MM.1S (cell line): ENCODE results near the gene IMP3.
"Not testable (repeated sequence)": the region's sequence is repeated elsewhere in the genome, so short reads cannot be mapped to it uniquely, and the experiment has no call there.

Experiments used
- EZH2 ChIP-seq: fragments of 300-600 bp; sonication (generic); optimal IDR thresholded peaks from 2 replicates; pipeline ENCODE3; 2017; ENCODE audit warnings: low read depth, mild to moderate bottlenecking, antibody characterized with exemption, low read length, mixed read lengths
- EZH2phosphoT487 ChIP-seq: fragments of 300-600 bp; sonication (generic); IDR thresholded peaks from 2 replicates; pipeline ENCODE4 v1.6.1; 2018; ENCODE audit warnings: antibody characterized with exemption, low read length
- TF ChIP-seq, protein P1 (sequence below): fragments of 300-600 bp; sonication (generic); IDR thresholded peaks from 2 replicates; pipeline ENCODE4 v1.5.1; 2016; ENCODE audit warnings: antibody characterized with exemption, low read length, mixed read lengths

DNA sequence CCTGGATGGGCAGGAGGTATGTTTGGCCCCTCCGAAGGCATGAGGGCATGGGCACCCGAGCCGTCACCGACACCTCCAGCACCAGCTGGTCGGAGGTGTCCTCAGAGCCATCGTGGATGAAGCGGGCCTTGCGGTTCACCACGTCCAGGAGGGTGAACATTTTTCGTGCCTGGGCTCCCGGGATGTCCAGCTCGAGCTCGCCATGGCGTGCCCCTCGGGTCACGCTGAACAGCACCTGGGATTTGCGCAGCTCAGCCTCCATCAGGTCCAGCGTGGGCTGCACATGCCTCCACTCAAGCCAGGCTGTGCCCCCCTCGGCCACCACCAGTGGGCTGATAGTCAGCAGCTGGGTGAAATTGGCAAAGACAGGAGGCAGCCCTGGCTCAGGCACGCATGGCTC lies 49.4 kb upstream of the IMP3 start:
- TF ChIP-seq, protein P1, sequence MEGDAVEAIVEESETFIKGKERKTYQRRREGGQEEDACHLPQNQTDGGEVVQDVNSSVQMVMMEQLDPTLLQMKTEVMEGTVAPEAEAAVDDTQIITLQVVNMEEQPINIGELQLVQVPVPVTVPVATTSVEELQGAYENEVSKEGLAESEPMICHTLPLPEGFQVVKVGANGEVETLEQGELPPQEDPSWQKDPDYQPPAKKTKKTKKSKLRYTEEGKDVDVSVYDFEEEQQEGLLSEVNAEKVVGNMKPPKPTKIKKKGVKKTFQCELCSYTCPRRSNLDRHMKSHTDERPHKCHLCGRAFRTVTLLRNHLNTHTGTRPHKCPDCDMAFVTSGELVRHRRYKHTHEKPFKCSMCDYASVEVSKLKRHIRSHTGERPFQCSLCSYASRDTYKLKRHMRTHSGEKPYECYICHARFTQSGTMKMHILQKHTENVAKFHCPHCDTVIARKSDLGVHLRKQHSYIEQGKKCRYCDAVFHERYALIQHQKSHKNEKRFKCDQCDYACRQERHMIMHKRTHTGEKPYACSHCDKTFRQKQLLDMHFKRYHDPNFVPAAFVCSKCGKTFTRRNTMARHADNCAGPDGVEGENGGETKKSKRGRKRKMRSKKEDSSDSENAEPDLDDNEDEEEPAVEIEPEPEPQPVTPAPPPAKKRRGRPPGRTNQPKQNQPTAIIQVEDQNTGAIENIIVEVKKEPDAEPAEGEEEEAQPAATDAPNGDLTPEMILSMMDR, result not testable (repeated sequence)
- TF ChIP-seq EZH2, EZH2phosphoT487: not testable (repeated sequence)
